Activated T-cell treated with anti-CD3 and anti-CD28 coated beads, Interleukin-2, amount 50 U/mL, for 1 hour (primary cell): ENCODE results near the gene BBIP1.
"Not testable (repeated sequence)": the region's sequence is repeated elsewhere in the genome, so short reads cannot be mapped to it uniquely, and the experiment has no call there.

Experiments
- DNase-seq: peaks from one replicate; pipeline ENCODE4 v3.0.0-alpha.2; 2020

The BBIP1 gene

GRCh38 chr10:110919971-110920881 is 1.2 kb upstream of the BBIP1 start:
- peak; percentile 36 for DNase-seq

- peak; percentile 93 for DNase-seq
These were observed 460 bp upstream of the BBIP1 start, which contains the start of gene SHOC2 for GRCh38 chr10:110919349-110919931. Gene SHOC2, plus strand, starts transcription at chr10:110919604. Its CDS starts 44,755 bp downstream, at chr10:110964359.

GRCh38 chr10:110918269-110918642 is 724 bp downstream of the BBIP1 start:
- peak; percentile 86 for DNase-seq

GRCh38 chr10:110916554-110917346 is 2.2 kb downstream of the BBIP1 start:
- DNase-seq, result no peak

GRCh38 chr10:110915600-110915999 is 3.4 kb downstream of the BBIP1 start:
- not testable (repeated sequence) for DNase-seq

GRCh38 chr10:110915035-110915434 is 3.9 kb downstream of the BBIP1 start:
- DNase-seq, result no peak

GRCh38 chr10:110914431-110914830 is 4.5 kb downstream of the BBIP1 start:
- no peak for DNase-seq

- DNase-seq, result no peak
These were observed 6.6 kb downstream of the BBIP1 start for GRCh38 chr10:110912374-110912773.

GRCh38 chr10:110910138-110910537 is 8.8 kb downstream of the BBIP1 start:
- no peak for DNase-seq

GRCh38 chr10:110903280-110904278 is 15.4 kb downstream of the BBIP1 start:
- DNase-seq, result no peak

- DNase-seq, result no peak
These were observed 16.8 kb downstream of the BBIP1 start for GRCh38 chr10:110901954-110902819.

GRCh38 chr10:110900983-110901382 is 18.0 kb downstream of the BBIP1 start:
- no peak for DNase-seq

- no peak for DNase-seq
These were observed 20.6 kb downstream of the BBIP1 start for GRCh38 chr10:110898391-110898790.

GRCh38 chr10:110897184-110897583 is 21.8 kb downstream of the BBIP1 start:
- DNase-seq, result no peak

GRCh38 chr10:110893559-110894179 is 25.3 kb downstream of the BBIP1 start:
- DNase-seq, result no peak

GRCh38 chr10:110892602-110893288 is 26.2 kb downstream of the BBIP1 start:
- DNase-seq, result no peak

GRCh38 chr10:110887560-110887959 is 31.4 kb downstream of the BBIP1 start:
- no peak for DNase-seq

GRCh38 chr10:110885932-110886674 is 32.9 kb downstream of the BBIP1 start:
- no peak for DNase-seq

- no peak for DNase-seq
These were observed 35.1 kb downstream of the BBIP1 start for GRCh38 chr10:110883924-110884323.
